ENCODE measurements around the gene LASP1NB.

The LASP1NB gene

GRCh38 chr17:38960402-38960801 lies 35.0 kb downstream of the LASP1NB start:
- no peak overlapping the region for H3K4ac ChIP-seq (replicated peaks; ENCODE audit: insufficient read length, low read depth, low read length)
- no peaks in the 10 kb centered on the region for H3K79me1 ChIP-seq (ENCODE audit: low read depth, low read length)
- no peak overlapping the region for H4K91ac ChIP-seq (replicated peaks; ENCODE audit: insufficient read length, low read length)
- no peak overlapping the region for H3K4me2 ChIP-seq (ENCODE audit: insufficient read depth in 1 of 2, low read depth in 2 of 2, low read length in 2 of 2)
- H2BK120ac ChIP-seq (replicated peaks; ENCODE audit: low read depth, low read length): no peak overlapping the region
- no peak overlapping the region for H2BK12ac ChIP-seq (ENCODE audit: low read depth, low read length)
- no peak overlapping the region for H2AK5ac ChIP-seq (ENCODE audit: low read depth, low read length)
- POLR2A ChIA-PET (ENCODE audit: partially characterized antibody): interaction anchor here (0.7 kb wide), 1 partner anchor 112 kb away, joined by 3 read pairs; no protein-coding TSS in a partner anchor
- no peak overlapping the region for H3K9ac ChIP-seq (replicated peaks in 1 of 4; ENCODE audit: extremely low read depth in 1 of 4, low read depth in 3 of 4, low read length in 3 of 4)
- H3K14ac ChIP-seq (ENCODE audit: insufficient read length): no peak overlapping the region
- no peak overlapping the region for H4K8ac ChIP-seq (ENCODE audit: extremely low read depth, insufficient read depth, low read length)
- WGBS, 2 experiments (ENCODE audit: extremely low coverage in 1 of 2, insufficient coverage in 1 of 2, insufficient read length in 1 of 2, insufficient replicate concordance in 2 of 2, low coverage in 1 of 2, low lambda C conversion rate in 2 of 2, missing lambda C conversion rate in 1 of 2): 96% methylated on average over 3 of the region's 5 CpGs; no CpG with 5 or more reads in 1 of the 2 experiments
- no peak overlapping the region for H4K5ac ChIP-seq (ENCODE audit: insufficient read length, low read depth, low read length)
- H3K23ac ChIP-seq (ENCODE audit: insufficient read length): no peak overlapping the region
- no peak for DNase-seq (ENCODE audit: low read depth in 1 of 2, low spot score in 2 of 2)
- no peak overlapping the region for H2AFZ ChIP-seq (ENCODE audit: low read length)
- no peak overlapping the region for H3K56ac ChIP-seq (replicated peaks; ENCODE audit: insufficient read length, low read depth, low read length)
- no peak overlapping the region for H2BK15ac ChIP-seq (ENCODE audit: low read length)
- no peaks in the 10 kb centered on the region for H3K79me2 ChIP-seq (ENCODE audit: control insufficient read depth in 1 of 2, insufficient read depth in 2 of 2, low read length in 2 of 2)
- no peak overlapping the region for H2BK20ac ChIP-seq (ENCODE audit: low read length)
- no peaks in the 10 kb centered on the region for H3K27me3 ChIP-seq (replicated peaks in 1 of 4; ENCODE audit: control insufficient read depth in 3 of 4, extremely low read depth in 1 of 4, insufficient read depth in 3 of 4, low read length in 3 of 4)
- H3K9me3 ChIP-seq (ENCODE audit: insufficient read depth in 2 of 2, low read depth in 1 of 2, low read length in 1 of 2): no peaks in the 10 kb centered on the region
- no peak for TF ChIP-seq CEBPB (IDR thresholded peaks at IDR 0.05; ENCODE audit: low read depth, low read length)
- TF ChIP-seq RAD21 (IDR thresholded peaks at IDR 0.05 in 1 of 2, conservative IDR thresholded peaks at IDR 0.05 in 1 of 2; ENCODE audit: low read depth in 2 of 2, low read length in 2 of 2): no peak
- no peak for TF ChIP-seq SRF (IDR thresholded peaks at IDR 0.05; ENCODE audit: low read depth, low read length)
- no peak for TF ChIP-seq HDAC2 (IDR thresholded peaks at IDR 0.05; ENCODE audit: borderline replicate concordance in 1 of 2, low read depth in 2 of 2, low read length in 2 of 2)
- TF ChIP-seq BCL11A (IDR thresholded peaks at IDR 0.05; ENCODE audit: low read depth in 2 of 2, low read length in 2 of 2): no peak
- no peak for TF ChIP-seq KDM4A (IDR thresholded peaks at IDR 0.05; ENCODE audit: low read depth, low read length, severe bottlenecking)
- TF ChIP-seq CHD2 (IDR thresholded peaks at IDR 0.05; ENCODE audit: low read length): no peak
- TF ChIP-seq SIX5 (IDR thresholded peaks at IDR 0.05; ENCODE audit: low read depth, low read length): no peak
- no peak for TF ChIP-seq FOSL1 (IDR thresholded peaks at IDR 0.05; ENCODE audit: insufficient read depth, low read depth, low read length)
- CTCF ChIA-PET (ENCODE audit: partially characterized antibody): no interaction called here
- H3K4me3 ChIP-seq (ENCODE audit: extremely low read depth in 1 of 4, insufficient read depth in 2 of 4, low read depth in 3 of 4, low read length in 4 of 4): no peak overlapping the region
- FAIRE-seq: no peak
- H4K20me1 ChIP-seq (replicated peaks in 1 of 2; ENCODE audit: control insufficient read depth in 1 of 2, insufficient read depth in 2 of 2, low read length in 2 of 2): no peaks in the 10 kb centered on the region
- no peaks in the 10 kb centered on the region for H3K36me3 ChIP-seq (ENCODE audit: control insufficient read depth in 2 of 4, insufficient read depth in 4 of 4, low read length in 3 of 4)
- no peaks in the 10 kb centered on the region for H3K4me1 ChIP-seq (replicated peaks in 1 of 4; ENCODE audit: control insufficient read depth in 3 of 4, insufficient read depth in 4 of 4, low read length in 3 of 4)
- H2BK5ac ChIP-seq (ENCODE audit: low read depth, low read length): no peak overlapping the region
- H3K23me2 ChIP-seq (ENCODE audit: low read depth, low read length): no peaks in the 10 kb centered on the region
- no peak overlapping the region for H3K18ac ChIP-seq (ENCODE audit: extremely low read depth, low read length)
- H3K27ac ChIP-seq (ENCODE audit: low read depth, low read length): no peak overlapping the region
